Activated CD8-positive, alpha-beta T cell treated with anti-CD3 and anti-CD28 coated beads, Interleukin-2, amount 10 ng/mL, durations not matched to agents 7 days and 5 days (primary cell): ENCODE measurements around the gene ASPDH. TPM values are rescaled to one million over a fixed set of nuclear protein-coding genes. Genes with fewer than 3 reads are reported as not detected.
A peak's percentile ranks its signal among the peaks of the same experiment; 100 is the strongest.
"Not testable (repeated sequence)": the region's sequence is repeated elsewhere in the genome, so short reads cannot be mapped to it uniquely, and the experiment has no call there.

Experiments
- ATAC-seq: fragments of 150-1000 bp; cut with Tn5 transposase; one replicate; pipeline ENCODE4 v1.10.0; 2021; ENCODE audit warnings: moderate library complexity
- CTCF ChIA-PET: fragments of 350-600 bp; sonication (Branson Sonifier 250); formaldehyde crosslinking; loops from one replicate; lab custom pipeline; 2021; ENCODE audit warnings: antibody characterized with exemption; lab: Charles Lee
- POLR2A ChIA-PET: fragments of 350-600 bp; sonication (Branson Sonifier 250); formaldehyde crosslinking; loops from one replicate; lab custom pipeline; 2021; ENCODE audit warnings: antibody characterized with exemption; lab: Charles Lee
- DNase-seq: peaks from one replicate; pipeline ENCODE4 v3.0.0-alpha.2; 2020
- H3K27ac Mint-ChIP-seq: one replicate; pipeline ENCODE4 v1.8.0; 2021; ENCODE audit warnings: mild to moderate bottlenecking, mixed read lengths
- H3K27me3 Mint-ChIP-seq: one replicate; pipeline ENCODE4 v1.8.0; 2021; ENCODE audit warnings: low read depth, mixed read lengths
- H3K36me3 Mint-ChIP-seq: one replicate; pipeline ENCODE4 v1.8.0; 2021; ENCODE audit warnings: low read depth, mixed read lengths
- H3K4me1 Mint-ChIP-seq: one replicate; pipeline ENCODE4 v1.8.0; 2021; ENCODE audit warnings: low read depth, mixed read lengths
- H3K4me3 Mint-ChIP-seq: one replicate; pipeline ENCODE4 v1.8.0; 2021; ENCODE audit warnings: mild to moderate bottlenecking, mixed read lengths
- H3K9me3 Mint-ChIP-seq: one replicate; pipeline ENCODE4 v1.8.0; 2022; ENCODE audit warnings: mixed read lengths; ENCODE audit not compliant: insufficient read depth
- total RNA-seq, 2 experiments: library from RNA; stranded (reverse); gene quantifications; one replicate each; pipeline ENCODE4 v1.2.3, GENCODE V29; 2021

The ASPDH gene
- total RNA-seq, 2 experiments from 2014 or later, result not detected

- Mint-ChIP-seq H3K4me3 (no peak overlapping the region), H3K27me3 (no peaks in the 10 kb centered on the region), H3K27ac (no peak overlapping the region), H3K36me3 (peaks cover 34% of the 10 kb centered on the region), H3K4me1 (peaks cover 16% of the 10 kb centered on the region), H3K9me3 (no peaks in the 10 kb centered on the region)
- ChIA-PET CTCF (interaction anchor here (0.7 to 1.8 kb wide), 5 partner anchors 8 to 122 kb away, joined by 3 to 6 read pairs (median 4); no protein-coding TSS in a partner anchor), POLR2A (interaction anchor here (1.8 kb wide), 1 partner anchor 122 kb away, joined by 5 read pairs; no protein-coding TSS in a partner anchor)
- DNase-seq (no peak), ATAC-seq (no peak)
Measured at GRCh38 chr19:50478901-50479715, 34.6 kb downstream of the ASPDH start.

GRCh38 chr19:50477751-50478515 is 35.8 kb downstream of the ASPDH start:
- peaks cover 16% of the 10 kb centered on the region for H3K4me1 Mint-ChIP-seq
- ATAC-seq, result no peak

GRCh38 chr19:50476907-50477238 is 36.8 kb downstream of the ASPDH start:
- ATAC-seq, result no peak

More at GRCh38 chr19:50477751-50478515, 35.8 kb downstream of the ASPDH start:
- peak overlapping the region; percentile 99 for H3K4me3 Mint-ChIP-seq
- POLR2A ChIA-PET, result interaction anchor here (1.8 kb wide), 1 partner anchor 121 kb away, joined by 5 read pairs; no protein-coding TSS in a partner anchor
- CTCF ChIA-PET, result interaction anchor here (0.7 to 1.8 kb wide), 4 partner anchors 9 to 121 kb away, joined by 3 to 6 read pairs (median 4); no protein-coding TSS in a partner anchor
- peaks cover 28% of the 10 kb centered on the region for H3K36me3 Mint-ChIP-seq
- no peaks in the 10 kb centered on the region for H3K27me3 Mint-ChIP-seq
- peak overlapping the region; percentile 44 for H3K27ac Mint-ChIP-seq
- H3K9me3 Mint-ChIP-seq, result no peaks in the 10 kb centered on the region
- DNase-seq, result no peak

GRCh38 chr19:50476224-50476906 is 37.3 kb downstream of the ASPDH start, which contains the start of the genes EMC10 and GARIN5A:
EMC10 (plus strand) TSS chr19:50476507; CDS start chr19:50476545, 38 bp downstream.
GARIN5A (minus strand) TSS chr19:50476848; CDS start chr19:50476388, 460 bp downstream.
- ATAC-seq (peak; percentile 96), DNase-seq (peak; percentile 95)
- CTCF ChIA-PET, result no interaction called here
- H3K27ac Mint-ChIP-seq, result peak within 1 kb of the TSS; percentile 95
- H3K4me1 Mint-ChIP-seq, result peaks cover 16% of the 10 kb centered on the region
- H3K9me3 Mint-ChIP-seq, result no peaks in the 10 kb centered on the region
- peak within 1 kb of the TSS; percentile 99 for H3K4me3 Mint-ChIP-seq
- POLR2A ChIA-PET, result no interaction called here
- peaks cover 24% of the 10 kb centered on the region for H3K36me3 Mint-ChIP-seq
- no peaks in the 10 kb centered on the region for H3K27me3 Mint-ChIP-seq

More at GRCh38 chr19:50476907-50477238, 36.8 kb downstream of the ASPDH start:
- ChIA-PET CTCF (no interaction called here), POLR2A (interaction anchor here (0.6 kb wide), 1 partner anchor 227 kb away, joined by 3 read pairs; no protein-coding TSS in a partner anchor)
- Mint-ChIP-seq H3K9me3 (no peaks in the 10 kb centered on the region), H3K27me3 (no peaks in the 10 kb centered on the region), H3K27ac (peak overlapping the region; percentile 95), H3K36me3 (peaks cover 24% of the 10 kb centered on the region), H3K4me3 (peak overlapping the region; percentile 99), H3K4me1 (peaks cover 16% of the 10 kb centered on the region)
- no peak for DNase-seq

GRCh38 chr19:50475736-50476223 is 37.9 kb downstream of the ASPDH start:
- Mint-ChIP-seq H3K36me3 (peaks cover 21% of the 10 kb centered on the region), H3K27me3 (no peaks in the 10 kb centered on the region), H3K9me3 (no peaks in the 10 kb centered on the region), H3K4me1 (peaks cover 16% of the 10 kb centered on the region), H3K4me3 (peak overlapping the region; percentile 99), H3K27ac (peak overlapping the region; percentile 95)
- ATAC-seq (peak; percentile 10), DNase-seq (no peak)
- ChIA-PET CTCF (no interaction called here), POLR2A (no interaction called here)

GRCh38 chr19:50475101-50475568 is 38.6 kb downstream of the ASPDH start:
- no peaks in the 10 kb centered on the region for H3K9me3 Mint-ChIP-seq
- peak overlapping the region; percentile 44 for H3K27ac Mint-ChIP-seq
- no peaks in the 10 kb centered on the region for H3K27me3 Mint-ChIP-seq
- H3K36me3 Mint-ChIP-seq, result peaks cover 20% of the 10 kb centered on the region
- peaks cover 16% of the 10 kb centered on the region for H3K4me1 Mint-ChIP-seq
- H3K4me3 Mint-ChIP-seq, result peak overlapping the region; percentile 38
- no peak for ATAC-seq
- no peak for DNase-seq
- POLR2A ChIA-PET, result interaction anchor here (0.5 kb wide), 1 partner anchor 36 kb away, joined by 3 read pairs; the partner anchor contains the start of gene JOSD2
- CTCF ChIA-PET, result interaction anchor here (0.8 to 1.0 kb wide), 2 partner anchors 14 to 118 kb away, joined by 3 read pairs; no protein-coding TSS in a partner anchor

- ATAC-seq, H3K27ac Mint-ChIP-seq, DNase-seq, POLR2A ChIA-PET, H3K4me3 Mint-ChIP-seq, H3K9me3 Mint-ChIP-seq, H3K27me3 Mint-ChIP-seq: not testable (repeated sequence)
- Mint-ChIP-seq H3K36me3 (peaks cover 14% of the 10 kb centered on the region), H3K4me1 (peaks cover 16% of the 10 kb centered on the region)
- CTCF ChIA-PET, result interaction anchor here (1.6 kb wide), 1 partner anchor 11 kb away, joined by 4 read pairs; no protein-coding TSS in a partner anchor
Measured at GRCh38 chr19:50473336-50473735, 40.4 kb downstream of the ASPDH start.

GRCh38 chr19:50468818-50469217 is 44.9 kb downstream of the ASPDH start:
- Mint-ChIP-seq H3K27me3 (no peaks in the 10 kb centered on the region), H3K4me3 (no peak overlapping the region), H3K9me3 (no peaks in the 10 kb centered on the region), H3K4me1 (no peaks in the 10 kb centered on the region), H3K27ac (no peak overlapping the region), H3K36me3 (no peaks in the 10 kb centered on the region)
- ChIA-PET CTCF (no interaction called here), POLR2A (no interaction called here)
- no peak for DNase-seq
- ATAC-seq, result no peak

- CTCF ChIA-PET, result no interaction called here
- Mint-ChIP-seq H3K9me3 (no peaks in the 10 kb centered on the region), H3K4me3 (no peak overlapping the region), H3K4me1 (no peaks in the 10 kb centered on the region), H3K27me3 (no peaks in the 10 kb centered on the region), H3K36me3 (no peaks in the 10 kb centered on the region), H3K27ac (no peak overlapping the region)
- POLR2A ChIA-PET, result no interaction called here
- DNase-seq (no peak), ATAC-seq (no peak)
Measured at GRCh38 chr19:50467566-50467965, 46.1 kb downstream of the ASPDH start.

GRCh38 chr19:50466706-50467039 is 47.0 kb downstream of the ASPDH start:
- ChIA-PET CTCF (no interaction called here), POLR2A (no interaction called here)
- no peaks in the 10 kb centered on the region for H3K4me1 Mint-ChIP-seq
- no peak overlapping the region for H3K27ac Mint-ChIP-seq
- no peaks in the 10 kb centered on the region for H3K36me3 Mint-ChIP-seq
- H3K4me3 Mint-ChIP-seq, result no peak overlapping the region
- no peaks in the 10 kb centered on the region for H3K9me3 Mint-ChIP-seq
- ATAC-seq, result no peak
- no peak for DNase-seq
- H3K27me3 Mint-ChIP-seq, result no peaks in the 10 kb centered on the region
